ENCODE data around the gene SLC26A9.

DNA sequence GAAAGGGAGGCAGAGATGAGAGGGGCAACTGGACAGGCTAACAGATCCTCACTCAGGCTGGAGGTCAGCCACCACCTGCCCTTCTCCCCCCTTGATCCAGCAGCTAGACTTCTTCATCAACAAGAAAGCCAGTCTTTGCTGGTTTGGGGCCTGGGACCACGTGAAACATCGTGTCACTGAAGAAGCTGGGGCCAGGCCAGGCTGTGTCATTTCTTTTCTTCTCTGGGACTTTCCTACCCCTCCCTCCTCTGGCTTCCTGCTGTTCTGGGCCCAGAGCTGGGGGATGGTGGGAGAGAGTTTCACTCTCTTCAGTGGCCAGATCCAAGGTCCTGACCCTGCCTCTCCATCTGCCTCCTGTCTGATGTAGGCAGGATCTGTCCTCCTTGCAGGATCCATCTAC, 18.1 kb upstream of the SLC26A9 start:
- TF ChIP-seq, protein P1, sequence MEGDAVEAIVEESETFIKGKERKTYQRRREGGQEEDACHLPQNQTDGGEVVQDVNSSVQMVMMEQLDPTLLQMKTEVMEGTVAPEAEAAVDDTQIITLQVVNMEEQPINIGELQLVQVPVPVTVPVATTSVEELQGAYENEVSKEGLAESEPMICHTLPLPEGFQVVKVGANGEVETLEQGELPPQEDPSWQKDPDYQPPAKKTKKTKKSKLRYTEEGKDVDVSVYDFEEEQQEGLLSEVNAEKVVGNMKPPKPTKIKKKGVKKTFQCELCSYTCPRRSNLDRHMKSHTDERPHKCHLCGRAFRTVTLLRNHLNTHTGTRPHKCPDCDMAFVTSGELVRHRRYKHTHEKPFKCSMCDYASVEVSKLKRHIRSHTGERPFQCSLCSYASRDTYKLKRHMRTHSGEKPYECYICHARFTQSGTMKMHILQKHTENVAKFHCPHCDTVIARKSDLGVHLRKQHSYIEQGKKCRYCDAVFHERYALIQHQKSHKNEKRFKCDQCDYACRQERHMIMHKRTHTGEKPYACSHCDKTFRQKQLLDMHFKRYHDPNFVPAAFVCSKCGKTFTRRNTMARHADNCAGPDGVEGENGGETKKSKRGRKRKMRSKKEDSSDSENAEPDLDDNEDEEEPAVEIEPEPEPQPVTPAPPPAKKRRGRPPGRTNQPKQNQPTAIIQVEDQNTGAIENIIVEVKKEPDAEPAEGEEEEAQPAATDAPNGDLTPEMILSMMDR (IDR thresholded peaks at IDR 0.05): no peak
- TF ChIP-seq, protein P2, sequence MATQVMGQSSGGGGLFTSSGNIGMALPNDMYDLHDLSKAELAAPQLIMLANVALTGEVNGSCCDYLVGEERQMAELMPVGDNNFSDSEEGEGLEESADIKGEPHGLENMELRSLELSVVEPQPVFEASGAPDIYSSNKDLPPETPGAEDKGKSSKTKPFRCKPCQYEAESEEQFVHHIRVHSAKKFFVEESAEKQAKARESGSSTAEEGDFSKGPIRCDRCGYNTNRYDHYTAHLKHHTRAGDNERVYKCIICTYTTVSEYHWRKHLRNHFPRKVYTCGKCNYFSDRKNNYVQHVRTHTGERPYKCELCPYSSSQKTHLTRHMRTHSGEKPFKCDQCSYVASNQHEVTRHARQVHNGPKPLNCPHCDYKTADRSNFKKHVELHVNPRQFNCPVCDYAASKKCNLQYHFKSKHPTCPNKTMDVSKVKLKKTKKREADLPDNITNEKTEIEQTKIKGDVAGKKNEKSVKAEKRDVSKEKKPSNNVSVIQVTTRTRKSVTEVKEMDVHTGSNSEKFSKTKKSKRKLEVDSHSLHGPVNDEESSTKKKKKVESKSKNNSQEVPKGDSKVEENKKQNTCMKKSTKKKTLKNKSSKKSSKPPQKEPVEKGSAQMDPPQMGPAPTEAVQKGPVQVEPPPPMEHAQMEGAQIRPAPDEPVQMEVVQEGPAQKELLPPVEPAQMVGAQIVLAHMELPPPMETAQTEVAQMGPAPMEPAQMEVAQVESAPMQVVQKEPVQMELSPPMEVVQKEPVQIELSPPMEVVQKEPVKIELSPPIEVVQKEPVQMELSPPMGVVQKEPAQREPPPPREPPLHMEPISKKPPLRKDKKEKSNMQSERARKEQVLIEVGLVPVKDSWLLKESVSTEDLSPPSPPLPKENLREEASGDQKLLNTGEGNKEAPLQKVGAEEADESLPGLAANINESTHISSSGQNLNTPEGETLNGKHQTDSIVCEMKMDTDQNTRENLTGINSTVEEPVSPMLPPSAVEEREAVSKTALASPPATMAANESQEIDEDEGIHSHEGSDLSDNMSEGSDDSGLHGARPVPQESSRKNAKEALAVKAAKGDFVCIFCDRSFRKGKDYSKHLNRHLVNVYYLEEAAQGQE (IDR thresholded peaks at IDR 0.05; ENCODE audit: insufficient read depth in 1 of 2, low read depth in 2 of 2, low read length in 1 of 2): no peak
- TF ChIP-seq POLR2AphosphoS5 (IDR thresholded peaks at IDR 0.05; ENCODE audit: low read depth, low read length): no peak
